Neuronal stem cell (in vitro differentiated cells): ENCODE data around the gene EIPR1.

ENCODE experiments used
- DNase-seq: peaks from one replicate; pipeline ENCODE4 v3.0.0-alpha.2; 2013; ENCODE audit warnings: low spot score
- H2AFZ ChIP-seq: one replicate; pipeline ENCODE4 v1.6.1; 2013; ENCODE audit warnings: mild to moderate bottlenecking, low read length, inconsistent platforms
- H2AK5ac ChIP-seq: 2 replicates; pipeline ENCODE4 v1.6.1; 2013; ENCODE audit warnings: low read depth, mild to moderate bottlenecking, inconsistent platforms, low read length, moderate library complexity, mixed read lengths
- H2BK120ac ChIP-seq: 2 replicates; pipeline ENCODE4 v1.6.1; 2013; ENCODE audit warnings: low read depth, mild to moderate bottlenecking, inconsistent platforms, low read length, moderate library complexity, mixed read lengths
- H2BK12ac ChIP-seq: one replicate; pipeline ENCODE4 v1.6.1; 2013; ENCODE audit warnings: low read length, inconsistent platforms
- H2BK15ac ChIP-seq: 2 replicates; pipeline ENCODE4 v1.6.1; 2013; ENCODE audit warnings: mild to moderate bottlenecking, low read length, inconsistent platforms, mixed read lengths
- H2BK5ac ChIP-seq: one replicate; pipeline ENCODE4 v1.6.1; 2013; ENCODE audit warnings: inconsistent platforms, mild to moderate bottlenecking, low read length, moderate library complexity
- H3K14ac ChIP-seq: one replicate; pipeline ENCODE4 v1.6.1; 2013; ENCODE audit warnings: low read length, inconsistent platforms
- H3K18ac ChIP-seq: 2 replicates; pipeline ENCODE4 v1.6.1; 2013; ENCODE audit warnings: low read length, inconsistent platforms
- H3K23ac ChIP-seq: 2 replicates; pipeline ENCODE4 v1.6.1; 2013; ENCODE audit warnings: low read depth, mild to moderate bottlenecking, mixed read lengths, low read length, inconsistent platforms; ENCODE audit not compliant: poor library complexity
- H3K27ac ChIP-seq: replicated peaks from 3 replicates; pipeline ENCODE4 v1.5.1; 2013; ENCODE audit warnings: low read length, inconsistent platforms
- H3K27me3 ChIP-seq, 3 experiments: 2 replicates each; pipeline ENCODE4 v1.6.1; 2013; ENCODE audit warnings: low read length in 3 of 3, mild to moderate bottlenecking in 2 of 3, inconsistent platforms in 1 of 3, low read depth in 1 of 3, mixed read lengths in 1 of 3, moderate library complexity in 1 of 3; ENCODE audit not compliant: control insufficient read depth in 3 of 3, insufficient read depth in 3 of 3
- H3K36me3 ChIP-seq, 2 donors: replicated peaks in 1 of 2; 2 replicates each; pipeline ENCODE4 v1.6.1; 2013; ENCODE audit warnings: low read length in 2 of 2; ENCODE audit not compliant: control insufficient read depth in 2 of 2, insufficient read depth in 2 of 2
- H3K4ac ChIP-seq: 2 replicates; pipeline ENCODE4 v1.6.1; 2013; ENCODE audit warnings: inconsistent platforms, mild to moderate bottlenecking, low read length, moderate library complexity
- H3K4me1 ChIP-seq, 2 donors: 1 replicate in 1 of 2; 2 replicates in 1 of 2; pipeline ENCODE4 v1.6.1; 2013; ENCODE audit warnings: low read length in 2 of 2, low read depth in 1 of 2; ENCODE audit not compliant: control insufficient read depth in 2 of 2, insufficient read depth in 1 of 2
- H3K4me2 ChIP-seq: one replicate; pipeline ENCODE4 v1.6.1; 2013; ENCODE audit warnings: mild to moderate bottlenecking, low read length, inconsistent platforms; ENCODE audit not compliant: insufficient read depth, poor library complexity, severe bottlenecking
- H3K4me3 ChIP-seq, 2 donors: 2 replicates each; pipeline ENCODE4 v1.5.1; 2013; ENCODE audit warnings: low read length in 2 of 2, mild to moderate bottlenecking in 2 of 2, inconsistent platforms in 1 of 2, moderate library complexity in 1 of 2
- H3K79me1 ChIP-seq: one replicate; pipeline ENCODE4 v1.6.1; 2013; ENCODE audit warnings: low read depth, mild to moderate bottlenecking, inconsistent platforms, low read length, moderate library complexity
- H3K9ac ChIP-seq: one replicate; pipeline ENCODE4 v1.6.1; 2013; ENCODE audit warnings: mild to moderate bottlenecking, low read depth, low read length, inconsistent platforms; ENCODE audit not compliant: poor library complexity
- H3K9me3 ChIP-seq, 2 donors: replicated peaks in 1 of 2; 2 replicates each; pipeline versions ENCODE3 to v1.6.1; 2013; ENCODE audit warnings: low read length in 2 of 2, mild to moderate bottlenecking in 2 of 2, inconsistent platforms in 1 of 2, low read depth in 1 of 2, mixed read lengths in 1 of 2, moderate library complexity in 1 of 2; ENCODE audit not compliant: control insufficient read depth in 2 of 2, insufficient read depth in 1 of 2
- H4K8ac ChIP-seq: one replicate; pipeline ENCODE4 v1.6.1; 2013; ENCODE audit warnings: low read depth, mild to moderate bottlenecking, inconsistent platforms, low read length, moderate library complexity
- H4K91ac ChIP-seq: one replicate; pipeline ENCODE4 v1.6.1; 2013; ENCODE audit warnings: low read length, low read depth, mild to moderate bottlenecking, inconsistent platforms; ENCODE audit not compliant: poor library complexity
- WGBS, 2 donors: extraction: QIAGEN DNeasy Blood & Tissue Kit; methylation state at CpG; one replicate each; pipeline ENCODE4 v1.1.7; 2013; ENCODE audit warnings: missing lambda C conversion rate in 2 of 2, mixed read lengths in 1 of 2; ENCODE audit not compliant: insufficient read length in 2 of 2, insufficient replicate concordance in 1 of 2; ENCODE audit errors: extremely low coverage in 2 of 2; 5-methylcytosine and 5-hydroxymethylcytosine counted together

EIPR1 gene

GRCh38 chr2:3405876-3406275, 28.3 kb upstream of the EIPR1 start:
- no peak overlapping the region for H3K4me3 ChIP-seq
- no peak overlapping the region for H4K8ac ChIP-seq
- no peak overlapping the region for H3K4me2 ChIP-seq
- no peak overlapping the region for H2BK15ac ChIP-seq
- no peak overlapping the region for H3K4ac ChIP-seq
- H3K27ac ChIP-seq, result no peak overlapping the region
- no peak overlapping the region for H2BK5ac ChIP-seq
- peak overlapping the region; percentile 46 for H3K23ac ChIP-seq
- no peak overlapping the region for H2AK5ac ChIP-seq
- no peak for DNase-seq
- WGBS, 2 donors, result no CpG with 5 or more reads among the region's 7 CpGs
- no peak overlapping the region for H3K14ac ChIP-seq
- H3K18ac ChIP-seq, result no peak overlapping the region
- no peak overlapping the region for H4K91ac ChIP-seq
- peaks cover 2% of the 10 kb centered on the region for H3K79me1 ChIP-seq
- H3K27me3 ChIP-seq, result no peaks in the 10 kb centered on the region
- no peak overlapping the region for H2BK12ac ChIP-seq
- H3K4me1 ChIP-seq, result peaks cover 0 to 1% of the 10 kb centered on the region in 2 donors
- no peak overlapping the region for H3K9ac ChIP-seq
- H2BK120ac ChIP-seq, result no peak overlapping the region
- H2AFZ ChIP-seq, result no peak overlapping the region
- peaks cover 7 to 72% of the 10 kb centered on the region in 2 donors for H3K36me3 ChIP-seq
- H3K9me3 ChIP-seq, result no peaks in the 10 kb centered on the region

- Histone ChIP-seq H2BK15ac (no peak overlapping the region), H3K27me3 (no peaks in the 10 kb centered on the region), H2AFZ (no peak overlapping the region), H3K18ac (no peak overlapping the region), H3K36me3 (peaks cover 7 to 78% of the 10 kb centered on the region in 2 donors), H3K9ac (no peak overlapping the region), H2BK12ac (no peak overlapping the region), H3K27ac (no peak overlapping the region), H3K9me3 (no peaks in the 10 kb centered on the region), H3K79me1 (peaks cover 2% of the 10 kb centered on the region), H2AK5ac (no peak overlapping the region), H4K8ac (no peak overlapping the region), H3K23ac (no peak overlapping the region), H2BK120ac (no peak overlapping the region), H3K14ac (no peak overlapping the region), H2BK5ac (no peak overlapping the region), H3K4me1 (peaks cover 3 to 7% of the 10 kb centered on the region in 2 donors), H4K91ac (no peak overlapping the region), H3K4me2 (no peak overlapping the region), H3K4me3 (no peak overlapping the region), H3K4ac (no peak overlapping the region)
- no peak for DNase-seq
- WGBS, 2 donors, result no CpG with 5 or more reads among the region's 6 CpGs
Measured at GRCh38 chr2:3405307-3405706, 27.7 kb upstream of the EIPR1 start.

DNA sequence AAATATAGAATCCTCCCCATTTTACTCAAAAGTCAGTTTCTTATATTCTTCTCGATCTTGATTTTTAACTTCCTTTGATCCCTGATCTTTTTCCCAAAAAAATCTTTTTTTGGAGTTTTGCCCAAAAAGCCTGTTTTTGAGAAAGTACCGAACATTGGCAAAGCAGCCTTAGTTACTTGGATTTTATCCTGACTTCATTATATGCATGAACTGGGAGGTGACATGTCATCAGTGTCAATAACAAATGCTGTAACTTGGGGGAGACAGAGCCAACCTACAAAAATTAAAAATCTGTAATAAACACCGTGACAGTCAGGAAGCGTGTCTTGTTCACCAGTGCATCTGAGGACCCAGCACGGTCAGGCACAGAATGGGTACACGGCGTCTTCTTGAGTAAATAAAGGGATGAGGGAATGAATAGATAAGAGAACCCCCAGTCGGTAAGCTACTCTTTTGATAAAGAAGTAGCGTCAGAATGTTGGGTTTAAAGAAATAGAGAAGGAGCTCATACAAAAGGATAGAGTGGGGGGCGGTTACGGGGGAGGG, 26.8 kb upstream of the EIPR1 start:
- no peak overlapping the region for H4K91ac ChIP-seq
- DNase-seq, result no peak
- H3K27me3 ChIP-seq, result no peaks in the 10 kb centered on the region
- no peak overlapping the region for H3K14ac ChIP-seq
- H3K23ac ChIP-seq, result no peak overlapping the region
- no peak overlapping the region for H4K8ac ChIP-seq
- H2BK120ac ChIP-seq, result no peak overlapping the region
- H3K79me1 ChIP-seq, result peaks cover 2% of the 10 kb centered on the region
- H3K27ac ChIP-seq, result no peak overlapping the region
- H3K36me3 ChIP-seq, result peaks cover 7 to 78% of the 10 kb centered on the region in 2 donors
- WGBS, 2 donors, result no CpG with 5 or more reads among the region's 11 CpGs
- no peak overlapping the region for H2BK15ac ChIP-seq
- H2AK5ac ChIP-seq, result no peak overlapping the region
- no peak overlapping the region for H3K9ac ChIP-seq
- no peak overlapping the region for H2BK5ac ChIP-seq
- H3K18ac ChIP-seq, result no peak overlapping the region
- no peak overlapping the region for H2AFZ ChIP-seq
- peaks cover 10 to 11% of the 10 kb centered on the region in 2 donors for H3K4me1 ChIP-seq
- H2BK12ac ChIP-seq, result no peak overlapping the region
- H3K9me3 ChIP-seq, result no peaks in the 10 kb centered on the region
- no peak overlapping the region for H3K4me3 ChIP-seq
- H3K4me2 ChIP-seq, result no peak overlapping the region
- no peak overlapping the region for H3K4ac ChIP-seq

GRCh38 chr2:3403587-3404334, 26.1 kb upstream of the EIPR1 start:
- no peak overlapping the region for H2BK5ac ChIP-seq
- H4K91ac ChIP-seq, result no peak overlapping the region
- no peak overlapping the region for H2BK15ac ChIP-seq
- no peak for DNase-seq
- no CpG with 5 or more reads among the region's 11 CpGs for WGBS, 2 donors
- no peak overlapping the region for H3K14ac ChIP-seq
- H3K4ac ChIP-seq, result no peak overlapping the region
- H3K23ac ChIP-seq, result no peak overlapping the region
- no peak overlapping the region for H3K18ac ChIP-seq
- no peak overlapping the region for H4K8ac ChIP-seq
- H2BK120ac ChIP-seq, result no peak overlapping the region
- no peaks in the 10 kb centered on the region for H3K9me3 ChIP-seq
- no peak overlapping the region for H2BK12ac ChIP-seq
- peaks cover 7 to 73% of the 10 kb centered on the region in 2 donors for H3K36me3 ChIP-seq
- no peak overlapping the region for H3K4me2 ChIP-seq
- no peak overlapping the region for H3K4me3 ChIP-seq
- H3K27ac ChIP-seq, result no peak overlapping the region
- peaks cover 2% of the 10 kb centered on the region for H3K79me1 ChIP-seq
- peaks cover 16 to 17% of the 10 kb centered on the region in 2 donors for H3K4me1 ChIP-seq
- H2AK5ac ChIP-seq, result no peak overlapping the region
- no peaks in the 10 kb centered on the region for H3K27me3 ChIP-seq
- H2AFZ ChIP-seq, result no peak overlapping the region
- H3K9ac ChIP-seq, result no peak overlapping the region
